Esophagus muscularis mucosa (tissue), 3 donors: ENCODE data around the gene DDO.

Experiments
- POLR2A ChIP-seq: fragments of 450-650 bp; IDR thresholded peaks from one replicate; pipeline ENCODE4 v1.6.1; 2017; ENCODE audit warnings: antibody characterized with exemption, moderate library complexity, mild to moderate bottlenecking, low read depth
- TF ChIP-seq, protein P1 (sequence below), 3 experiments: fragments of 200-600 bp in 2 of 3; fragments of 450-650 bp in 1 of 3; sonication (generic) in 2 of 3; IDR thresholded peaks; one replicate each; pipeline ENCODE4 v1.5.1; 2017 to 2019; ENCODE audit warnings: antibody characterized with exemption in 3 of 3, mild to moderate bottlenecking in 2 of 3, moderate library complexity in 1 of 3

DNA sequence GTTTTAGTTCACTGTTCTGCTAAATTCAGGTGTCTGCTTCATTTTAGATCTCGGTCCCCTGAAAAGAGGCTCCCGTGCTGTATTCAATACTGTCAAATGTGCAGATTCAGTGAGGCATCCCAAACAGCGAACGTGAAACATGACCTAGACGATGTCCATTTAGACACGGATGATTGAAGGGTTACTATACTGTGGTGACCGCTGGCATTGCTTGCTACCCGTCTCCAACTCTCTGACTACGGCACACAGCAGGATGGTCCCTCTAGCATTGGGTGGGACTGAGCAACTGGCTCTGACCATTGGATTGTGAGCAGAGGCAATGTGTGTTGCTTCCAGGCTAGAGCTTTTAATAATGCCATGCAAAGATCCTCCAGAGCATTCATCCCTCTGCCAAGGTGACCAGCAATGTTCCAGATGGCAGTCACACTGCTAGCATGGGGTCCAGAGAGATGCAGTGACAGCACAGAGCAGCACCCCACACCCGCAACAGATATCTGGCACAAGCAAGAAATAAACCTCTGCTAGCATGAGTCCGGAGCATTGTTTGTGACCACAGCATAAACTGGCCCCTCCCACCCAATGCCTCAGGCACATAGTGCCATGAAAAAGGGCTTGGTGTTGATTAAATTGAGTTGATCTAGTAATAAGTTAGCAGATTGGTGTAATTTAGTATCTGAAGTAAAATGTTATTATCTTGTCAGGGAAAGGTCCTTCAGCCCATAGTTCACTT, 66.2 kb downstream of the DDO start:
- TF ChIP-seq, protein P1, sequence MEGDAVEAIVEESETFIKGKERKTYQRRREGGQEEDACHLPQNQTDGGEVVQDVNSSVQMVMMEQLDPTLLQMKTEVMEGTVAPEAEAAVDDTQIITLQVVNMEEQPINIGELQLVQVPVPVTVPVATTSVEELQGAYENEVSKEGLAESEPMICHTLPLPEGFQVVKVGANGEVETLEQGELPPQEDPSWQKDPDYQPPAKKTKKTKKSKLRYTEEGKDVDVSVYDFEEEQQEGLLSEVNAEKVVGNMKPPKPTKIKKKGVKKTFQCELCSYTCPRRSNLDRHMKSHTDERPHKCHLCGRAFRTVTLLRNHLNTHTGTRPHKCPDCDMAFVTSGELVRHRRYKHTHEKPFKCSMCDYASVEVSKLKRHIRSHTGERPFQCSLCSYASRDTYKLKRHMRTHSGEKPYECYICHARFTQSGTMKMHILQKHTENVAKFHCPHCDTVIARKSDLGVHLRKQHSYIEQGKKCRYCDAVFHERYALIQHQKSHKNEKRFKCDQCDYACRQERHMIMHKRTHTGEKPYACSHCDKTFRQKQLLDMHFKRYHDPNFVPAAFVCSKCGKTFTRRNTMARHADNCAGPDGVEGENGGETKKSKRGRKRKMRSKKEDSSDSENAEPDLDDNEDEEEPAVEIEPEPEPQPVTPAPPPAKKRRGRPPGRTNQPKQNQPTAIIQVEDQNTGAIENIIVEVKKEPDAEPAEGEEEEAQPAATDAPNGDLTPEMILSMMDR (IDR thresholded peaks at IDR 0.05): no peak
- TF ChIP-seq POLR2A: no peak
